Measurements from ENCODE around the gene CC2D2A.

CC2D2A gene

GRCh38 chr4:15469402-15470127 lies at the start of gene CC2D2A:
Gene CC2D2A, plus strand, starts transcription at chr4:15469882. Its CDS starts 6,051 bp downstream, at chr4:15475933.
- no peak for DNase-seq

- no peak for DNase-seq
Measured at GRCh38 chr4:15420642-15421041, 49.0 kb upstream of the CC2D2A start.

GRCh38 chr4:15423285-15423711 lies 46.4 kb upstream of the CC2D2A start:
- no peak for DNase-seq

GRCh38 chr4:15425520-15425919 lies 44.2 kb upstream of the CC2D2A start:
- no peak for DNase-seq

GRCh38 chr4:15427161-15427560 lies 42.5 kb upstream of the CC2D2A start:
- no peak for DNase-seq

- no peak for DNase-seq
Measured at GRCh38 chr4:15427701-15428100, 42.0 kb upstream of the CC2D2A start, which contains the start of gene C1QTNF7. Gene C1QTNF7, plus strand, starts transcription at chr4:15428033. Its CDS starts 7,711 bp downstream, at chr4:15435744.

GRCh38 chr4:15428611-15429010 lies 41.1 kb upstream of the CC2D2A start:
- no peak for DNase-seq

GRCh38 chr4:15434091-15434490 lies 35.6 kb upstream of the CC2D2A start:
- DNase-seq, result no peak

GRCh38 chr4:15434676-15435075 lies 35.0 kb upstream of the CC2D2A start:
- no peak for DNase-seq

GRCh38 chr4:15436513-15436912 lies 33.2 kb upstream of the CC2D2A start:
- DNase-seq, result no peak

- no peak for DNase-seq
Measured at GRCh38 chr4:15438939-15439524, 30.6 kb upstream of the CC2D2A start.

- DNase-seq, result no peak
Measured at GRCh38 chr4:15443371-15444160, 26.1 kb upstream of the CC2D2A start.

GRCh38 chr4:15444276-15444675 lies 25.4 kb upstream of the CC2D2A start:
- DNase-seq, result no peak

GRCh38 chr4:15444879-15445547 lies 24.7 kb upstream of the CC2D2A start:
- no peak for DNase-seq

GRCh38 chr4:15451181-15451865 lies 18.4 kb upstream of the CC2D2A start:
- no peak for DNase-seq

- DNase-seq, result no peak
Measured at GRCh38 chr4:15451866-15452765, 17.6 kb upstream of the CC2D2A start.

GRCh38 chr4:15455290-15455689 lies 14.4 kb upstream of the CC2D2A start:
- no peak for DNase-seq

GRCh38 chr4:15457406-15458201 lies 12.1 kb upstream of the CC2D2A start:
- peak in 1 of 2 donors; percentile 36 for DNase-seq

GRCh38 chr4:15458616-15459015 lies 11.1 kb upstream of the CC2D2A start:
- DNase-seq, result no peak

GRCh38 chr4:15459706-15460105 lies 10.0 kb upstream of the CC2D2A start:
- no peak for DNase-seq

- no peak for DNase-seq
Measured at GRCh38 chr4:15466596-15466995, 3.1 kb upstream of the CC2D2A start.
